Activated B cell treated with CpG ODN at 0.5 μM for 24 hours (primary cell): Measurements from ENCODE around the gene FBN2. TPM values are rescaled to one million over a fixed set of nuclear protein-coding genes. Genes with fewer than 3 reads are reported as not detected.

Experiments used
- ATAC-seq: fragments of 200-7000 bp; cut with Tn5 transposase; one replicate; pipeline ENCODE4 v1.10.0; 2021; ENCODE audit warnings: low read depth, mild to moderate bottlenecking, moderate library complexity
- CTCF ChIA-PET: fragments of 350-600 bp; sonication (Branson Sonifier 250); formaldehyde crosslinking; loops from one replicate; lab custom pipeline; 2021; ENCODE audit warnings: antibody characterized with exemption; lab: Charles Lee
- POLR2A ChIA-PET: fragments of 350-600 bp; sonication (Branson Sonifier 250); formaldehyde crosslinking; loops from one replicate; lab custom pipeline; 2021; ENCODE audit warnings: antibody characterized with exemption; lab: Charles Lee
- DNase-seq: peaks from one replicate; pipeline ENCODE4 v3.0.0; 2022
- H3K27ac Mint-ChIP-seq: one replicate; pipeline ENCODE4 v1.8.0; 2020; ENCODE audit warnings: mixed read lengths
- H3K27me3 Mint-ChIP-seq: one replicate; pipeline ENCODE4 v1.8.0; 2021; ENCODE audit warnings: mixed read lengths
- H3K36me3 Mint-ChIP-seq: one replicate; pipeline ENCODE4 v1.8.0; 2021; ENCODE audit warnings: low read depth, mixed read lengths
- H3K4me1 Mint-ChIP-seq: one replicate; pipeline ENCODE4 v1.8.0; 2021; ENCODE audit warnings: mixed read lengths
- H3K4me3 Mint-ChIP-seq: one replicate; pipeline ENCODE4 v1.8.0; 2020; ENCODE audit warnings: mild to moderate bottlenecking, mixed read lengths
- H3K9me3 Mint-ChIP-seq: one replicate; pipeline ENCODE4 v1.8.0; 2020; ENCODE audit warnings: mixed read lengths
- intact Hi-C: fragments of 100-400 bp; cut with micrococcal nuclease; formaldehyde crosslinking; loops from one replicate; pipeline ENCODE4 v1.15.1; 2024
- total RNA-seq: library from RNA; stranded (reverse); gene quantifications from 2 replicates; pipeline ENCODE4 v1.2.3, GENCODE V29; 2022
- TF ChIP-seq, protein P1 (sequence below): fragments of 200-600 bp; IDR thresholded peaks from one replicate; pipeline ENCODE4 v1.8.0; 2022; ENCODE audit warnings: antibody characterized with exemption, mild to moderate bottlenecking

FBN2 gene
- total RNA-seq, 1 donor from 2014 or later = not detected

DNA sequence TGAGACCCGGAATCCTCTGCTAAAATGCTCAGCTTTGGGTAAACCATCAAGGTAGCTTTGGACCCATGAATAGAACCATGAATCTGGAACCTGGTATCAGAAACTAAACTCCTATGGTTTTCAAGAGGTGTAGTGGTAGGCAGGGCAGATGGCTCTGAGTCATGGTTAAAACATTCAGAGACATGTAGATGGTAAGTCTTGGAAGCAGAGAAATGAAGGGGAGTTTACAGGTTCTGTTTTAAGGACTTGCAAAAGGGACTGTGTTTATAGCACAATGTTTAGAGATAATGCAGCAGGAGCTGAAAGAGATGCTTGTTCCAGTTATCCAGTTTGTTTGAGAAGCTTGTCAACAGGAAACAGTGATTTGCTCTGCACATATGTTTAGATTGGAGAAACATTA lies 36.0 kb upstream of the FBN2 start:
- Mint-ChIP-seq H3K36me3 (no peaks in the 10 kb centered on the region), H3K4me3 (no peak overlapping the region), H3K27me3 (no peaks in the 10 kb centered on the region), H3K9me3 (peaks cover 4% of the 10 kb centered on the region), H3K27ac (no peak overlapping the region), H3K4me1 (no peaks in the 10 kb centered on the region)
- no peak for DNase-seq
- TF ChIP-seq, protein P1, sequence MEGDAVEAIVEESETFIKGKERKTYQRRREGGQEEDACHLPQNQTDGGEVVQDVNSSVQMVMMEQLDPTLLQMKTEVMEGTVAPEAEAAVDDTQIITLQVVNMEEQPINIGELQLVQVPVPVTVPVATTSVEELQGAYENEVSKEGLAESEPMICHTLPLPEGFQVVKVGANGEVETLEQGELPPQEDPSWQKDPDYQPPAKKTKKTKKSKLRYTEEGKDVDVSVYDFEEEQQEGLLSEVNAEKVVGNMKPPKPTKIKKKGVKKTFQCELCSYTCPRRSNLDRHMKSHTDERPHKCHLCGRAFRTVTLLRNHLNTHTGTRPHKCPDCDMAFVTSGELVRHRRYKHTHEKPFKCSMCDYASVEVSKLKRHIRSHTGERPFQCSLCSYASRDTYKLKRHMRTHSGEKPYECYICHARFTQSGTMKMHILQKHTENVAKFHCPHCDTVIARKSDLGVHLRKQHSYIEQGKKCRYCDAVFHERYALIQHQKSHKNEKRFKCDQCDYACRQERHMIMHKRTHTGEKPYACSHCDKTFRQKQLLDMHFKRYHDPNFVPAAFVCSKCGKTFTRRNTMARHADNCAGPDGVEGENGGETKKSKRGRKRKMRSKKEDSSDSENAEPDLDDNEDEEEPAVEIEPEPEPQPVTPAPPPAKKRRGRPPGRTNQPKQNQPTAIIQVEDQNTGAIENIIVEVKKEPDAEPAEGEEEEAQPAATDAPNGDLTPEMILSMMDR = no peak
- intact Hi-C loops = no loop called here
- no peak for ATAC-seq
- CTCF ChIA-PET = no interaction called here
- POLR2A ChIA-PET = no interaction called here

- Mint-ChIP-seq H3K4me3 (no peak overlapping the region), H3K9me3 (peaks cover 4% of the 10 kb centered on the region), H3K27ac (no peak overlapping the region), H3K4me1 (no peaks in the 10 kb centered on the region), H3K27me3 (no peaks in the 10 kb centered on the region), H3K36me3 (no peaks in the 10 kb centered on the region)
- POLR2A ChIA-PET = no interaction called here
- no peak for DNase-seq
- TF ChIP-seq, protein P1 = no peak
- intact Hi-C loops = no loop called here
- ATAC-seq = no peak
- CTCF ChIA-PET = no interaction called here
Observed at GRCh38 chr5:128572930-128573319, 34.9 kb upstream of the FBN2 start.

GRCh38 chr5:128572051-128572929 lies 34.2 kb upstream of the FBN2 start:
- TF ChIP-seq, protein P1 = no peak
- POLR2A ChIA-PET = no interaction called here
- H3K4me3 Mint-ChIP-seq = no peak overlapping the region
- no peaks in the 10 kb centered on the region for H3K27me3 Mint-ChIP-seq
- H3K9me3 Mint-ChIP-seq = peaks cover 4% of the 10 kb centered on the region
- H3K27ac Mint-ChIP-seq = no peak overlapping the region
- H3K36me3 Mint-ChIP-seq = no peaks in the 10 kb centered on the region
- H3K4me1 Mint-ChIP-seq = no peaks in the 10 kb centered on the region
- no peak for ATAC-seq
- intact Hi-C loops = no loop called here
- no peak for DNase-seq
- CTCF ChIA-PET = no interaction called here

DNA sequence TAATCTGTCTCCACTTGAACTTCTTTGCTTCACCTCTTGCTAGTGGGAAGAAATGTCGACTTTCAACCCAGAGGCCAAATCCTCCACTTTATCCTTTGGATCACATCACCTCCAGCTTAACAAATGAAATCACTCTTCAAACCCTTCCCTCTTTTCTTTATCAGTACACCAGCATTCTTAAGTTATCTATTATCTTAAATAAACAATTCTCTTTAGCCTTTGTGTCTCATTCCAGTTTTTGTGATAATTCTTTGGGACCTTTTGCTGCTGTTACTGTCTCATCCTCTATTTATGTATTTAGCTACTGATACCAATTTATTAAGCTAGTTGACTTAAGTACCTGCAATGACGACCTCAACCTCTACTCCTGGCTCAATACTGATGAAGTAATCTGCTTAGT lies 28.1 kb upstream of the FBN2 start:
- TF ChIP-seq, protein P1 = no peak
- intact Hi-C loops = no loop called here

DNA sequence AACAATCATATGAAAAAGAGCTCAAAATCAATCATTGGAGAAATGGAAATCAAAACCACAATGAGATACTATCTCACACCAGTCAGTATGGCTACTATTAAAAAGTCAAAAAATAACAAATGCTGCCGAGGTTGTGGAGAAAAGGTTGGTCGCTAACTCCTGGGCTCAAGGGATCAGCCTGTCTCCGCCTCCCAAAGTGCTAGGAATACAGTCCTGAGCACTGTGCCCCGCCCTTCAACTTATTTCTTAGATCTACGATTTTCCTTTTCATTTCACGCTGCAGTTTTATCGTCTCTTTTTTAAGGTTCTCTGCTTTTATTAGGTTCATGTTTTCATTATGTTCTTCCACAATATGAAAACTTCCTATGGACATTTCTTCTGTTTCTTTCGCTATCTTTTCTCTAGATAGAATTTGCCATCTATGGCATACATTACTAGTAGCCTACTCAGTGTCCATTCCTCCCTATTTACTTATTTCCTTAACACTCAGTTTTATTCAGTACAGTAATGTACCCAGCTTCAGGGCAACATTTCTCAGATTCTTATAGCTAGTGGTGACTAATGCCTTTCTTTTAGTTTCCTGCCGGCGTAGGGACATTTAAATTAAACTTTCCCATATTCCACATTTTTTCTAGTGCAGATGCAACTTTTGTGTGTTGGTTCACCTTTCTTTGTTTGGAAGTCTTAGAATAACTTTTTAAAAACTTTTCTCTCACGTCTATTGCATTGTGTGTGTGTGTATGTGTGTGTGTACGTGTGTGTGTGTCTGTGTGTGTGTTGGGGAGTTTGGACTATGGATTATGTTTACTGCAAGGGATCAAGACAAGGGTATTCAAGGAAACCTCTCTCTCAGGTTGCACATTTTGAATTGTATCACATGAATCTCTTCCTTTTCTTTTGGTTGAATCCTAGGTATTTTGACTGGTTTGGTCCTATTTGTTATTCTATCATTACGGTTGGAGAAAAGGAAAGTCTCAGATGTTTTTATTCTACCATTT lies 21.6 kb upstream of the FBN2 start:
- POLR2A ChIA-PET = no interaction called here
- H3K9me3 Mint-ChIP-seq = peaks cover 8% of the 10 kb centered on the region
- TF ChIP-seq, protein P1 = no peak
- H3K27me3 Mint-ChIP-seq = no peaks in the 10 kb centered on the region
- ATAC-seq (no peak), DNase-seq (no peak)
- no peak overlapping the region for H3K27ac Mint-ChIP-seq
- CTCF ChIA-PET = no interaction called here
- no peaks in the 10 kb centered on the region for H3K36me3 Mint-ChIP-seq
- no peak overlapping the region for H3K4me3 Mint-ChIP-seq
- H3K4me1 Mint-ChIP-seq = no peaks in the 10 kb centered on the region
- intact Hi-C loops = no loop called here

More for the DNA sequence above, 28.1 kb upstream of the FBN2 start:
- Mint-ChIP-seq H3K4me3 (no peak overlapping the region), H3K27ac (no peak overlapping the region), H3K4me1 (no peaks in the 10 kb centered on the region), H3K9me3 (no peaks in the 10 kb centered on the region), H3K27me3 (no peaks in the 10 kb centered on the region), H3K36me3 (no peaks in the 10 kb centered on the region)
- ChIA-PET CTCF (no interaction called here), POLR2A (no interaction called here)
- no peak for ATAC-seq
- no peak for DNase-seq
